ENCODE data around the gene PAK2.

DNA sequence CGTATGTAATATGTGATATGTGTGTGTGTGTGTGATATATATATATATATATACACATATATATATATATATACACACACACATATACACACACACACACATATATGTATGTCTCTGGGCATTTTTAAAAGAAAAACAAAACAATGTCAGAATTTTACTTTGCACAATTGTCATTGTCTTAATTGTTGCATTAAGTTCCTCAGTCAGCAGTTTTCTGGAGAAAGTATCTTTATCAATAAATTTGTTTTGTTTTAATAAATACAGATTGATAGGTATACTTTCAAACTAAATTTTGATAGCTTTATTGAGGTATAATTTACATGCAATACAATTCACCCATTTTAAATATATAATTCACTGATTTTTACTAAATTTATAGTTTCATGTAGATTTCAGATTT is 65.1 kb downstream of the PAK2 start:
- TF ChIP-seq, protein P1, sequence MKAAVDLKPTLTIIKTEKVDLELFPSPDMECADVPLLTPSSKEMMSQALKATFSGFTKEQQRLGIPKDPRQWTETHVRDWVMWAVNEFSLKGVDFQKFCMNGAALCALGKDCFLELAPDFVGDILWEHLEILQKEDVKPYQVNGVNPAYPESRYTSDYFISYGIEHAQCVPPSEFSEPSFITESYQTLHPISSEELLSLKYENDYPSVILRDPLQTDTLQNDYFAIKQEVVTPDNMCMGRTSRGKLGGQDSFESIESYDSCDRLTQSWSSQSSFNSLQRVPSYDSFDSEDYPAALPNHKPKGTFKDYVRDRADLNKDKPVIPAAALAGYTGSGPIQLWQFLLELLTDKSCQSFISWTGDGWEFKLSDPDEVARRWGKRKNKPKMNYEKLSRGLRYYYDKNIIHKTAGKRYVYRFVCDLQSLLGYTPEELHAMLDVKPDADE (IDR thresholded peaks at IDR 0.05), result no peak
- TF ChIP-seq POLR2AphosphoS5 (IDR thresholded peaks at IDR 0.05; ENCODE audit: low read depth) (no peak), EZH2phosphoT487 (IDR thresholded peaks at IDR 0.05; ENCODE audit: unreplicated experiment) (no peak), EZH2 (IDR thresholded peaks at IDR 0.05; ENCODE audit: low read depth, unreplicated experiment) (no peak), CREB1 (CRISPR knock-in tag; IDR thresholded peaks at IDR 0.05; ENCODE audit: low read depth) (no peak)
- TF ChIP-seq, protein P2, sequence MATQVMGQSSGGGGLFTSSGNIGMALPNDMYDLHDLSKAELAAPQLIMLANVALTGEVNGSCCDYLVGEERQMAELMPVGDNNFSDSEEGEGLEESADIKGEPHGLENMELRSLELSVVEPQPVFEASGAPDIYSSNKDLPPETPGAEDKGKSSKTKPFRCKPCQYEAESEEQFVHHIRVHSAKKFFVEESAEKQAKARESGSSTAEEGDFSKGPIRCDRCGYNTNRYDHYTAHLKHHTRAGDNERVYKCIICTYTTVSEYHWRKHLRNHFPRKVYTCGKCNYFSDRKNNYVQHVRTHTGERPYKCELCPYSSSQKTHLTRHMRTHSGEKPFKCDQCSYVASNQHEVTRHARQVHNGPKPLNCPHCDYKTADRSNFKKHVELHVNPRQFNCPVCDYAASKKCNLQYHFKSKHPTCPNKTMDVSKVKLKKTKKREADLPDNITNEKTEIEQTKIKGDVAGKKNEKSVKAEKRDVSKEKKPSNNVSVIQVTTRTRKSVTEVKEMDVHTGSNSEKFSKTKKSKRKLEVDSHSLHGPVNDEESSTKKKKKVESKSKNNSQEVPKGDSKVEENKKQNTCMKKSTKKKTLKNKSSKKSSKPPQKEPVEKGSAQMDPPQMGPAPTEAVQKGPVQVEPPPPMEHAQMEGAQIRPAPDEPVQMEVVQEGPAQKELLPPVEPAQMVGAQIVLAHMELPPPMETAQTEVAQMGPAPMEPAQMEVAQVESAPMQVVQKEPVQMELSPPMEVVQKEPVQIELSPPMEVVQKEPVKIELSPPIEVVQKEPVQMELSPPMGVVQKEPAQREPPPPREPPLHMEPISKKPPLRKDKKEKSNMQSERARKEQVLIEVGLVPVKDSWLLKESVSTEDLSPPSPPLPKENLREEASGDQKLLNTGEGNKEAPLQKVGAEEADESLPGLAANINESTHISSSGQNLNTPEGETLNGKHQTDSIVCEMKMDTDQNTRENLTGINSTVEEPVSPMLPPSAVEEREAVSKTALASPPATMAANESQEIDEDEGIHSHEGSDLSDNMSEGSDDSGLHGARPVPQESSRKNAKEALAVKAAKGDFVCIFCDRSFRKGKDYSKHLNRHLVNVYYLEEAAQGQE (IDR thresholded peaks at IDR 0.05; ENCODE audit: unreplicated experiment), result no peak
- TF ChIP-seq, protein P3, sequence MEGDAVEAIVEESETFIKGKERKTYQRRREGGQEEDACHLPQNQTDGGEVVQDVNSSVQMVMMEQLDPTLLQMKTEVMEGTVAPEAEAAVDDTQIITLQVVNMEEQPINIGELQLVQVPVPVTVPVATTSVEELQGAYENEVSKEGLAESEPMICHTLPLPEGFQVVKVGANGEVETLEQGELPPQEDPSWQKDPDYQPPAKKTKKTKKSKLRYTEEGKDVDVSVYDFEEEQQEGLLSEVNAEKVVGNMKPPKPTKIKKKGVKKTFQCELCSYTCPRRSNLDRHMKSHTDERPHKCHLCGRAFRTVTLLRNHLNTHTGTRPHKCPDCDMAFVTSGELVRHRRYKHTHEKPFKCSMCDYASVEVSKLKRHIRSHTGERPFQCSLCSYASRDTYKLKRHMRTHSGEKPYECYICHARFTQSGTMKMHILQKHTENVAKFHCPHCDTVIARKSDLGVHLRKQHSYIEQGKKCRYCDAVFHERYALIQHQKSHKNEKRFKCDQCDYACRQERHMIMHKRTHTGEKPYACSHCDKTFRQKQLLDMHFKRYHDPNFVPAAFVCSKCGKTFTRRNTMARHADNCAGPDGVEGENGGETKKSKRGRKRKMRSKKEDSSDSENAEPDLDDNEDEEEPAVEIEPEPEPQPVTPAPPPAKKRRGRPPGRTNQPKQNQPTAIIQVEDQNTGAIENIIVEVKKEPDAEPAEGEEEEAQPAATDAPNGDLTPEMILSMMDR (conservative IDR thresholded peaks at IDR 0.05; ENCODE audit: low read depth in 2 of 2), result no peak

All from GM23338 (cell line).